Activated B cell treated with CpG ODN at 0.5 μM for 24 hours (primary cell): ENCODE results near the gene SHBG. TPM values are rescaled to one million over a fixed set of nuclear protein-coding genes. Genes with fewer than 3 reads are reported as not detected.
A peak's percentile ranks its signal among the peaks of the same experiment; 100 is the strongest.

Experiments used
- ATAC-seq: fragments of 200-7000 bp; cut with Tn5 transposase; one replicate; pipeline ENCODE4 v1.10.0; 2021; ENCODE audit warnings: low read depth, mild to moderate bottlenecking, moderate library complexity
- CTCF ChIA-PET: fragments of 350-600 bp; sonication (Branson Sonifier 250); formaldehyde crosslinking; loops from one replicate; lab custom pipeline; 2021; ENCODE audit warnings: antibody characterized with exemption; lab: Charles Lee
- POLR2A ChIA-PET: fragments of 350-600 bp; sonication (Branson Sonifier 250); formaldehyde crosslinking; loops from one replicate; lab custom pipeline; 2021; ENCODE audit warnings: antibody characterized with exemption; lab: Charles Lee
- DNase-seq: peaks from one replicate; pipeline ENCODE4 v3.0.0; 2022
- H3K27ac Mint-ChIP-seq: one replicate; pipeline ENCODE4 v1.8.0; 2020; ENCODE audit warnings: mixed read lengths
- H3K27me3 Mint-ChIP-seq: one replicate; pipeline ENCODE4 v1.8.0; 2021; ENCODE audit warnings: mixed read lengths
- H3K36me3 Mint-ChIP-seq: one replicate; pipeline ENCODE4 v1.8.0; 2021; ENCODE audit warnings: low read depth, mixed read lengths
- H3K4me1 Mint-ChIP-seq: one replicate; pipeline ENCODE4 v1.8.0; 2021; ENCODE audit warnings: mixed read lengths
- H3K4me3 Mint-ChIP-seq: one replicate; pipeline ENCODE4 v1.8.0; 2020; ENCODE audit warnings: mild to moderate bottlenecking, mixed read lengths
- H3K9me3 Mint-ChIP-seq: one replicate; pipeline ENCODE4 v1.8.0; 2020; ENCODE audit warnings: mixed read lengths
- intact Hi-C: fragments of 100-400 bp; cut with micrococcal nuclease; formaldehyde crosslinking; loops from one replicate; pipeline ENCODE4 v1.15.1; 2024
- total RNA-seq: library from RNA; stranded (reverse); gene quantifications from 2 replicates; pipeline ENCODE4 v1.2.3, GENCODE V29; 2022
- TF ChIP-seq, protein P1 (sequence below): fragments of 200-600 bp; IDR thresholded peaks from one replicate; pipeline ENCODE4 v1.8.0; 2022; ENCODE audit warnings: antibody characterized with exemption, mild to moderate bottlenecking

Gene SHBG
- total RNA-seq, 1 donor from 2014 or later = not detected

DNA sequence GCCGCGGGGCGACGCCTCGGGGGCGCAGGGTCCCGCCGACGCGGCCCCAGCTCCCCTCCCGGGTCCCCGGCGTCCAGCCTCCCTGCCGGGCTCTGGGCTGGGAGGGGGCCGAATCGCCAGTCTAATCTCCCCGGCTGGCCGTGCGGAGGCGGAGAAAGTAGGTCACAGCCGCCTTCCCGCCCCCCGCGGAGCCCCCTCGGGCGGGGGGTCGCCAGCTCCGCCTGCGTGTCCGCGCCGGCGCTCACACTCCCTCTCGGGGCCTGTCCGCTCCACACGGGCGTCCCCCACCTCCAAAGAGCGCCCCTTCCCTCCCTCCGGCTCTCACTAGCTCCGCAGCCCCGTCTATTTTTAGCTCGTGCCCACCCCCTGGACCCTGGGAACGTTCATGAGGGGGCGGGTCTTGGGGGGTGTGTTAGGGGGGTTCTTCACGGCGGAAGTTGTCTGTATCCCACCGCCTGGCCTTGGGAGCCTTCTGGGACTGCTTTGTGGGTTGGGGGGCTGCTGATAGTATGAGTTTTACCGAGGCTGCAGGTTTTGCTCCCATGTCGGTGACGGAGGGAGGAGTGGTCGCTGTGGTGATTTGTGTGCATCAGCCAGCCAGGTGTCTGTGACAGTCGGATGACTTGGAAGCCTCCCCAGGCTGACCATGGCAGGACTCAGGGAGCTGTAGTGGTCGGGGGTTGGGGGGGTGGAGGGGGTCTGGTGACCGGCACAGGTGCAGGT lies 21.9 kb downstream of the SHBG start:
- H3K9me3 Mint-ChIP-seq = no peaks in the 10 kb centered on the region
- no peak overlapping the region for H3K27ac Mint-ChIP-seq
- TF ChIP-seq, protein P1, sequence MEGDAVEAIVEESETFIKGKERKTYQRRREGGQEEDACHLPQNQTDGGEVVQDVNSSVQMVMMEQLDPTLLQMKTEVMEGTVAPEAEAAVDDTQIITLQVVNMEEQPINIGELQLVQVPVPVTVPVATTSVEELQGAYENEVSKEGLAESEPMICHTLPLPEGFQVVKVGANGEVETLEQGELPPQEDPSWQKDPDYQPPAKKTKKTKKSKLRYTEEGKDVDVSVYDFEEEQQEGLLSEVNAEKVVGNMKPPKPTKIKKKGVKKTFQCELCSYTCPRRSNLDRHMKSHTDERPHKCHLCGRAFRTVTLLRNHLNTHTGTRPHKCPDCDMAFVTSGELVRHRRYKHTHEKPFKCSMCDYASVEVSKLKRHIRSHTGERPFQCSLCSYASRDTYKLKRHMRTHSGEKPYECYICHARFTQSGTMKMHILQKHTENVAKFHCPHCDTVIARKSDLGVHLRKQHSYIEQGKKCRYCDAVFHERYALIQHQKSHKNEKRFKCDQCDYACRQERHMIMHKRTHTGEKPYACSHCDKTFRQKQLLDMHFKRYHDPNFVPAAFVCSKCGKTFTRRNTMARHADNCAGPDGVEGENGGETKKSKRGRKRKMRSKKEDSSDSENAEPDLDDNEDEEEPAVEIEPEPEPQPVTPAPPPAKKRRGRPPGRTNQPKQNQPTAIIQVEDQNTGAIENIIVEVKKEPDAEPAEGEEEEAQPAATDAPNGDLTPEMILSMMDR = no peak

DNA sequence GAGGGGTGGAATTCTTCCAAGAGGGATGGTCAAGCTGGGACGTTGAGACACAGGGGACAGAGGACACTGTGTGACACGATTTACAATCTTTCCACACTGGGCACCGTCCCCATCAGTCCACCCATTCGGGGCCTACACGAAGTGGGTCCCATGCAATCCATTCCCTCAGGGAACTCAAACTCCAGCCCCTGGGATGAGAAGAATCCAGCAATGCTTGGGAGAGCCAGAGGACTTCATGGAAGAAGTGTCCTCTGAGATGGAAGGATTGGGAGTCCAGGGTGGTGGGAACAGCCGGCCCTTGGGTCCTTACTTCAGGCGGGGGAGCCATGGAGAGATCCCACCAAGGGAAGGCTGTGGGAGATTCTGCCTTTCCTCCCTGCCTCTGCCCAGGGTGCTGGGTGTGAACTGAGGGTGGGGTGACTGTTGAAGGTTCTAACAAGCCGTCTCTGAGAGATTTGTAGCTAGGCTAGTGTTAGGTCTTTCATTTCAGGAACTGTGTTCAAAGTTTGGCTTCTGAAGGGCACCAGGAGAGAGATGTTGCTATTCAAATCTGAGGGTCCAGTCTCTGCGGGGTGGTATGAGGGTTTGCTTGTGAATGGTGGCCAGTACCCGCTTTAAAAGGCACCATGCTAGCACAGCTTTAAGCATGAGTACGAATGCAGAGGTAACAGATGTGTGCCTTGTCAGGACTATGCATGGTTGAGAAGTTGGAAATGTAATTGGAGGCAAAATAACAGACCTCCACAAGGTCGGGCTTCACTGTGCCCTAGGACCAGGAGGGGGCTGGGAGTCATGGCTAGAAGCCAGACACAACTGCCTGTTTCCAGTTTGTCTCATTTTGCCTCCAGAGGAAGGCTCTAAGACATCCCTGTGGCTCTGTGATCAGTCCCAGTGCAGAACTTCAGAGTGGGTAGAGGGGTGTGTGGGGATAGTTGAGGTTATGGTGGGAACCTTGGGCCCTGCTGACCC lies 22.7 kb downstream of the SHBG start:
- H3K4me3 Mint-ChIP-seq = no peak overlapping the region
- CTCF ChIA-PET = interaction anchor here (1.6 kb wide), 1 partner anchor 20 kb away, joined by 4 read pairs; no protein-coding TSS in a partner anchor

More for the DNA sequence above, 21.9 kb downstream of the SHBG start:
- ChIA-PET POLR2A (interaction anchor here (0.6 to 2.2 kb wide), 5 partner anchors 23 to 66 kb away, joined by 3 to 46 read pairs (median 4); partner anchors contain the start of genes TP53 and WRAP53), CTCF (interaction anchor here (1.2 to 2.1 kb wide), 4 partner anchors 19 to 338 kb away, joined by 3 to 8 read pairs (median 4); partner anchors contain the start of gene TP53)
- DNase-seq (no peak), ATAC-seq (no peak)
- Mint-ChIP-seq H3K4me1 (peaks cover 23% of the 10 kb centered on the region), H3K4me3 (peak overlapping the region; percentile 32), H3K27me3 (peaks cover 35% of the 10 kb centered on the region), H3K36me3 (no peaks in the 10 kb centered on the region)
- intact Hi-C loops = no loop called here

DNA sequence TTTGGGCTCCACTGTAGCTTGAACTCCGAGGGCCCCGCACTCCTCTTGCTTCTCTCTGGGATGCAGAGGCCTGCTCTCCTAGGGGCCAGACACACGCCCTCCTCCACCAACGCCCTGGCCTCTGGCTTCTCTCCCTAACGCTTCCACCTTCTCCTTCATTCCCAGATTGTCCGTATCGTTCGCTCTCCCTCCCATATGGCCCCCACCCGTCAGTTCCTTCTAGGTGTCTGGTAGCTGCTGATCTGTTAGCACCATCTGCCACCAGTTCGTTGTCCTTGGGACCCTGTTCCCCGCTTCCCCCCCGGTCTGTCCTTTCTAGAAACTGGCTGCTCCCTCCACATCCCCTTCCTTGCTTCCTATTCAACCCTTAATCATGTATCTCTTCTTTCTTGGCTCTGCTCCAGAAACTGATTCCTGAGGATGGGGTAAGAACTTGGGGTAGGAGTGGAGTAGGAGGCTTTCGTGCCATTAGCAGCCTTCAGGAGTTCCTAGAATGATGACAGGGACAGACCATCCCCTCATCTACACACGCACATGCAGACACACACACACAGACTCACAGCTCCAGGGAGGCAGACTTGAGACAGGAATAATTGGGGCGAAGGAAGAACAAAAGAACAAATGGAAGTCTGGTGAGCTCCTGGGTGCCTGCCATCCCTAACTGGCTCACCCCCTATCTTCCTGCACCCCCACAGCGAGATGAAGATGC lies 25.1 kb downstream of the SHBG start:
- CTCF ChIA-PET = no interaction called here
- Mint-ChIP-seq H3K27ac (no peak overlapping the region), H3K36me3 (no peaks in the 10 kb centered on the region), H3K9me3 (no peaks in the 10 kb centered on the region), H3K4me1 (peaks cover 20% of the 10 kb centered on the region), H3K4me3 (no peak overlapping the region), H3K27me3 (peaks cover 22% of the 10 kb centered on the region)
- no peak for DNase-seq
- TF ChIP-seq, protein P1 = no peak
- intact Hi-C loops = no loop called here
- POLR2A ChIA-PET = interaction anchor here (0.5 to 1.8 kb wide), 2 partner anchors 31 to 593 kb away, joined by 3 to 7 read pairs; partner anchors contain the start of gene CTC1
- ATAC-seq = no peak

More for the DNA sequence above, 22.7 kb downstream of the SHBG start:
- ATAC-seq = no peak
- Mint-ChIP-seq H3K27me3 (peaks cover 31% of the 10 kb centered on the region), H3K27ac (no peak overlapping the region), H3K9me3 (no peaks in the 10 kb centered on the region), H3K36me3 (no peaks in the 10 kb centered on the region), H3K4me1 (peaks cover 23% of the 10 kb centered on the region)
- intact Hi-C loops = no loop called here
- POLR2A ChIA-PET = interaction anchor here (0.6 to 1.0 kb wide), 2 partner anchors 33 to 54 kb away, joined by 4 read pairs; no protein-coding TSS in a partner anchor
- DNase-seq = no peak
- TF ChIP-seq, protein P1 = no peak

DNA sequence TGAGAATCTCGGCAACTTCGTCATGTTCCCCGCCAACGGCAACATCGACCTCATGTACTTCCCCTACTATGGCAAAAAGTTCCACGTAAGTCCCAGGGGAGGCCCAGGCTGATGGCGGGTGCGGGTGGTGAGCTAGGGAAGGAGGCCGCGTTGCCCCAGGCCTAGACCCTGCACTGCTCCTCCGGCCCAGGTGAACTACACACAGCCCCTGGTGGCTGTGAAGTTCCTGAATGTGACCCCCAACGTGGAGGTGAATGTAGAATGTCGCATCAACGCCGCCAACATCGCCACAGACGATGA lies 25.6 kb downstream of the SHBG start:
- H3K36me3 Mint-ChIP-seq = no peaks in the 10 kb centered on the region
- TF ChIP-seq, protein P1 = no peak
- no peak overlapping the region for H3K27ac Mint-ChIP-seq
- H3K4me1 Mint-ChIP-seq = peaks cover 15% of the 10 kb centered on the region
- POLR2A ChIA-PET = interaction anchor here (0.5 to 1.8 kb wide), 2 partner anchors 31 to 592 kb away, joined by 3 to 7 read pairs; partner anchors contain the start of gene CTC1
- peaks cover 17% of the 10 kb centered on the region for H3K27me3 Mint-ChIP-seq
- no peaks in the 10 kb centered on the region for H3K9me3 Mint-ChIP-seq
- CTCF ChIA-PET = no interaction called here
- DNase-seq = no peak
- ATAC-seq = peak; percentile 59
- no peak overlapping the region for H3K4me3 Mint-ChIP-seq
- intact Hi-C loops = no loop called here
